Smooth muscle cell of the pulmonary artery (primary cell): ENCODE data around the gene MUCL3. TPM values are rescaled to one million over a fixed set of nuclear protein-coding genes. Genes with fewer than 3 reads are reported as not detected.

Source experiments
- total RNA-seq: library from RNA; depleted of rRNA; stranded (reverse); fragments of >200 nt; gene quantifications from 2 replicates; pipeline ENCODE4 v1.2.3, GENCODE V29; 2014

MUCL3 gene
- total RNA-seq: not detected in 2 replicates

GRCh38 chr6:30940361-30940986, at the start of gene MUCL3:
MUCL3 (plus strand) TSS chr6:30940973; CDS start chr6:30941000, 27 bp downstream.

DNA sequence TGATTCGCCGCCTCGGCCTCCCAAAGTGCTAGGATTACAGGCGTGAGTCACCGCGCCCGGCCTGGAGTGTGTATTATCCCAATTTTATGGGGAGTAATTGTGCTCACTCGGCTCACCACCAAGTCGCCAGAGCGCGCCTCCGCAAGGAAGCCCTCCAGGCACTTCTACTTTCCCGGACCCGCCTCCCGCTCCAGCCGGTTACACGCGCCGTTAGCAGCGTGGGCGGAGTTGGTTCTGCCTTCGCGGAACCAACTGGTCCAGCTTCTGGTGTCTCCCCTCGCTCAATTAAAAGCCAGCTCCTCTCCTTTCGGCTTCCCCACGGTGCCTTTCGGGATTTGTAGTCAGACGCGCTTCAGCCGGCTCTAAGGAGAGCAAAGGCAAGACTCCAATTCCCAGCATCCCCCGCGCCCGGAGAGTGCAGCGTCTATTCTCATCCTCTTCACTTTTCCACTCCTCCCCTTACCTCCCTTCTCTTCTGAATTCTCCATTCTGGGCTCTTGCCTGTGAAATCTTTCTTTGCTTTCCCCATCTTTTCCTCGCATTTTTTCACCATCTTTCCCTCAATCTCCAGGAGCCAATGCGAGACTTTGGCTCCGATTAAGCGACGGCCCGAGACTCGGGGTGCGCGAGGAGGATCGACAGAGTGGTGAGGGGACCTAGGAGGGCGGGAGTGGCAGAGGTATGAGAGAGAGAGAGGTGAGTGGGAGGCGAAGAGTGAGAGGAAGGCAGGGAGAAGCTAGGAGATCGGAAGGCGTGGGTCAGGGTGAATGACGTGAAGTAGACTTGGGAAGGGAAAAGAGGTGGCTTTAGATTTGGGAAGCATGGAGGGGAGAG, 32.8 kb upstream of the MUCL3 start, which contains the start of gene GTF2H4:
TSS of gene GTF2H4 (plus strand) at position 450 of the 834 bp plus-strand sequence.

GRCh38 chr6:30914076-30914853, 26.5 kb upstream of the MUCL3 start, which contains the start of gene VARS2:
VARS2 (plus strand) TSS chr6:30914238; CDS start chr6:30914837, 599 bp downstream.

GRCh38 chr6:30931969-30932645, 8.7 kb upstream of the MUCL3 start, which contains the start of gene SFTA2:
SFTA2 (minus strand) TSS chr6:30932170; CDS start chr6:30932096, 74 bp downstream.

GRCh38 chr6:30983439-30983838, 42.7 kb downstream of the MUCL3 start, which contains the start of gene MUC21:
MUC21 (plus strand) TSS chr6:30983718; CDS start chr6:30983959, 241 bp downstream.

Other genes with a start within 250 kb of the MUCL3 start
- gene NRM, start 250.0 kb upstream of the MUCL3 start, total RNA-seq: 2.6 and 3.3 TPM in 2 replicates
- 10.8 and 12.7 TPM in 2 replicates for gene MDC1, start 223.7 kb upstream of the MUCL3 start, total RNA-seq
- 611 and 617 TPM in 2 replicates for gene TUBB, start 220.6 kb upstream of the MUCL3 start, total RNA-seq
- gene FLOT1, start 198.3 kb upstream of the MUCL3 start, total RNA-seq: 102 and 110 TPM in 2 replicates
- 49.8 and 105 TPM in 2 replicates for gene IER3, start 196.4 kb upstream of the MUCL3 start, total RNA-seq
- gene DDR1, start 56.5 kb upstream of the MUCL3 start, total RNA-seq: 48.4 and 81.1 TPM in 2 replicates
- 14.7 and 17.1 TPM in 2 replicates for gene GTF2H4, start 32.8 kb upstream of the MUCL3 start, total RNA-seq
- 14.9 and 17.8 TPM in 2 replicates for gene VARS2, start 26.7 kb upstream of the MUCL3 start, total RNA-seq
- gene SFTA2, start 8.8 kb upstream of the MUCL3 start, total RNA-seq: not detected in 2 replicates
- not detected in 2 replicates for gene MUC21, start 42.7 kb downstream of the MUCL3 start, total RNA-seq
- not detected in 2 replicates for gene MUC22, start 69.5 kb downstream of the MUCL3 start, total RNA-seq
- not detected in 2 replicates for gene C6orf15, start 171.6 kb downstream of the MUCL3 start, total RNA-seq
- gene PSORS1C1, start 173.8 kb downstream of the MUCL3 start, total RNA-seq: 2.0 and 3.6 TPM in 2 replicates
- not detected in 2 replicates for gene CDSN, start 179.5 kb downstream of the MUCL3 start, total RNA-seq
- gene PSORS1C2, start 198.1 kb downstream of the MUCL3 start, total RNA-seq: not detected in 2 replicates
- 13.7 and 14.9 TPM in 2 replicates for gene CCHCR1, start 216.8 kb downstream of the MUCL3 start, total RNA-seq
- 5.4 and 7.9 TPM in 2 replicates for gene TCF19, start 217.6 kb downstream of the MUCL3 start, total RNA-seq
- 0.66 and 1.3 TPM in 2 replicates for gene POU5F1, start 229.7 kb downstream of the MUCL3 start, total RNA-seq